Astrocyte of the spinal cord (primary cell): ENCODE results near the gene BIRC3.

ENCODE experiments used
- DNase-seq: peaks from one replicate; pipeline ENCODE4 v3.0.0; 2011; ENCODE audit warnings: low read depth, low spot score
- H3K4me3 ChIP-seq: 2 replicates; pipeline ENCODE4 v1.5.1; 2011; ENCODE audit warnings: low read depth, mild to moderate bottlenecking, low read length, moderate library complexity
- in situ Hi-C: cut with HindIII; loops from 2 replicates; pipeline ENCODE4 v1.10.0; 2017; ENCODE audit warnings: low sequenced_read_pairs
- TF ChIP-seq, protein P1 (sequence below): IDR thresholded peaks from 2 replicates; pipeline ENCODE4 v1.5.1; 2012; ENCODE audit warnings: low read depth, mild to moderate bottlenecking, low read length, inconsistent platforms

The BIRC3 gene

DNA sequence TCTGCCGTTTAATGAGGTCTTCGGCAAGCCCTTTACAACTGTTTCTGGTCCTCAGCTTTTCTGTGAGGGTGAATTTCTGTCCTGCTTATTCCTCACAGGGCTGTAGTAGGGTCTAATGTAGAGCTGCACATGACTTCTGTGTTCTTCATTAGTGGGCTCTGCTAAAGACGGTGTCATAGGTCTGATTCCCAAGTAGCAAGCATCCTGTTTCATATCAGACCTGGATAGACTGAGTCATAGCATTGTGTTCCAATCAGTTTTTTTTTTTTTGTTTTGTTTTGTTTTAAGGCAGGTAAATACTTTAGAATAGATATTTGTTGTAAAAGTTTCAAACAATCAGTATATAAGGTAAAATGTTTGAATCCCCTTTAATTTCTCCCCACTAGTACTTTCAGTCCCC, 65.1 kb downstream of the BIRC3 start:
- no peak for DNase-seq
- H3K4me3 ChIP-seq = no peak overlapping the region
- TF ChIP-seq, protein P1, sequence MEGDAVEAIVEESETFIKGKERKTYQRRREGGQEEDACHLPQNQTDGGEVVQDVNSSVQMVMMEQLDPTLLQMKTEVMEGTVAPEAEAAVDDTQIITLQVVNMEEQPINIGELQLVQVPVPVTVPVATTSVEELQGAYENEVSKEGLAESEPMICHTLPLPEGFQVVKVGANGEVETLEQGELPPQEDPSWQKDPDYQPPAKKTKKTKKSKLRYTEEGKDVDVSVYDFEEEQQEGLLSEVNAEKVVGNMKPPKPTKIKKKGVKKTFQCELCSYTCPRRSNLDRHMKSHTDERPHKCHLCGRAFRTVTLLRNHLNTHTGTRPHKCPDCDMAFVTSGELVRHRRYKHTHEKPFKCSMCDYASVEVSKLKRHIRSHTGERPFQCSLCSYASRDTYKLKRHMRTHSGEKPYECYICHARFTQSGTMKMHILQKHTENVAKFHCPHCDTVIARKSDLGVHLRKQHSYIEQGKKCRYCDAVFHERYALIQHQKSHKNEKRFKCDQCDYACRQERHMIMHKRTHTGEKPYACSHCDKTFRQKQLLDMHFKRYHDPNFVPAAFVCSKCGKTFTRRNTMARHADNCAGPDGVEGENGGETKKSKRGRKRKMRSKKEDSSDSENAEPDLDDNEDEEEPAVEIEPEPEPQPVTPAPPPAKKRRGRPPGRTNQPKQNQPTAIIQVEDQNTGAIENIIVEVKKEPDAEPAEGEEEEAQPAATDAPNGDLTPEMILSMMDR = no peak
- in situ Hi-C loops = no loop called here

- in situ Hi-C loops = no loop called here
- TF ChIP-seq, protein P1 = no peak
- no peak for DNase-seq
- H3K4me3 ChIP-seq = no peak overlapping the region
These were observed 66.6 kb downstream of the BIRC3 start for GRCh38 chr11:102383839-102384238.

DNA sequence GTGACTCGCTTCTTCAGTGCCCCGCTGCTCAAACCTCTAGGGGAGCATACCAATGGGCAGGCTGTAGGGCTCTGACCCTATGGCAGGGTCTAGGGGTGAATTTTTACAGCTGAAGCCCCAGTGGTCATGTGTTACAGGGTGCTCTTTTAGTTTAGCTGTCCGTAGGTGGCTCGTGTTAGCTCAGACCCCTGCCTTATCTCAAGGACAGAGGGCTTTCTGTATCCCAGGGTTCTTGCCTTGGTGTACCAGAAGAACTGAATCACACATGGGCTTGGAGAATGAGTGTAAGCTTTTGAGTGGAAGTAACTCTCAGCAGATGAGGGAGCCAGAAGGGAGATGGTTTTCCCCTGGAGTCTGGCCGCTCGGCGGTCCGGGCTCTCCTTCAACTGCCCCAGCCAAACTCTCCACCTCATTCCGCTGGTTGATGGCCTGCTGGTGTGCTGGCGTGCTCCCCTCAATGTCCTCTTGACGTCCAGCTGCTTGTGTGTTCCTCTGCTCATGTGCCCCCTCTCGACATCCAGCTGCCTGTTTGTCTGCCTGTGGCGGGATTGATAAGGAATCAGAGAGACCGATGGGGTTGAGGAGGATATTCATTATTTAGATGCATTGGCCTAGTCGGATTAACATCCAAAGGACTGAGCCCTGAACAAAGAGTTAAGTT, 67.3 kb downstream of the BIRC3 start:
- no peak for DNase-seq

DNA sequence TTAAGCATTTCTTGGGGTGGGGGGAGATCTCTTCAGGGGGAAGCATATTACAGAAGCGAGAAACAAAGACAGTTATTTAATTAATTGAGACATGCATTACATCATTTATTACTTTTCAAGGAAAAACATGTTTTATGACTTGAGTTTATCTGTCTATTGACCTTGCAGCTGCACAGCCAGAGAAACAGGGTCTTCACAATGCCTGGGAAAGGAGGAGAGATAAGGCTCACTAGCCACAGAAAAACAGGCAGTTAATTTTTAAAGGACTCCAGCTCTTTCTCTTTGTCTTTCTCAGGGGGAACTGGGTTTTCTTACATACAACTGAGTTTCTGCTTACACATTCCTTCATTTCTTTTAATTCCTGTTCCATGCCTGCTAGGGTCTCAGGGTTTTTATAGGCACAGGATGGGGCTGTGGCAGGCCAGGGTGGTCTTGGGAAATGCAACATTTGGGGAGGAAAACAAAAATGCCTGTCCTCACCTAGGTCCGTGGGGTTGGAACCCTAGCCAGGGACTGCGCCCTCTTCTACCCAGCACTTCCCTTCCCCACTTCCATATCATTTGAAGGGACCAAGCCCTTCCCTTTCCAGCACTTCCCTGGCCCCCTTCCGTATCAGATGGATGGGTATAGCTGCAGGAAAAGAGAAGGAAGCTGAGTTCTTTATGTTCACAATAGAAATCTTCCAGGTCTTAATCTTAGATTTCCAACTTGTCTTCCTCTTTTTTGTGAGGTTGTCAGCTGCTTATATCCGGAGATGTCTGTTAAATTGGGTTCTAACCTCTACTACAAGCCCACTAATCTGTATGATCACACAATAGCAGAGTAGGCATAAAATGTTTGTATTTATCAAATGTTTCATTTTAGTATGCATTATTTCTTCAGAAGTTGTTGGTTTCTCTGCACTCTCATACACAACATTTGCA, 68.1 kb downstream of the BIRC3 start:
- H3K4me3 ChIP-seq = no peak overlapping the region
- in situ Hi-C loops = no loop called here
- no peak for DNase-seq
- TF ChIP-seq, protein P1 = no peak

More for the DNA sequence above, 67.3 kb downstream of the BIRC3 start:
- TF ChIP-seq, protein P1 = no peak
- no peak overlapping the region for H3K4me3 ChIP-seq
- in situ Hi-C loops = no loop called here

- H3K4me3 ChIP-seq = no peak overlapping the region
- in situ Hi-C loops = no loop called here
- TF ChIP-seq, protein P1 = no peak
- DNase-seq = no peak
These were observed 69.0 kb downstream of the BIRC3 start for GRCh38 chr11:102386136-102386734.

GRCh38 chr11:102387043-102387781, 69.9 kb downstream of the BIRC3 start:
- DNase-seq = no peak
- in situ Hi-C loops = no loop called here
- H3K4me3 ChIP-seq = no peak overlapping the region
- TF ChIP-seq, protein P1 = no peak
